ENCODE measurements around the gene TMEM38B. TPM values are rescaled to one million over a fixed set of nuclear protein-coding genes. Genes with fewer than 3 reads are reported as not detected.

Gene TMEM38B
- total RNA-seq, 1 experiment from 2014 or later, result 14.5 TPM

DNA sequence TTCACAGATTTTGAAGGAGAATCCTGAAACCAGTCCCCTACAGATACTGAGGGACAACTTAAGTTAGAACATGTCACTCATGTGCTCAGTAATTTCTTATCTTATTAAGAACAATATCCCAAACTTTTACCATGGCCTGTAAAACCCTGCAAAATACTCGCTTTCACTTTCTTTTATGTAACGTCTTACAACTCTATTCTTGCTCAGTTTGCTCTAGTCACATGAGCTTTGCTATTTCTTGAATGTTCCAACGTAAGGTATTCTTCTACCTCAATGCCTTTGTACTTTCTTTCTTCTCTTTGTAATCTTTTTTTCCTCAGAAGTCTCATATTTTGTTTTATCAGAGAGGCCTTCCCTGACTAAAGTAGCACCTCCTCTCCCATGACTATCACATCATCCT lies 14.1 kb downstream of the TMEM38B start:
- CTCF ChIA-PET, result no interaction called here
- Mint-ChIP-seq H3K27ac (ENCODE audit: unreplicated experiment) (no peak overlapping the region), H3K4me3 (ENCODE audit: low read depth, unreplicated experiment) (no peak overlapping the region), H3K36me3 (ENCODE audit: insufficient read depth, unreplicated experiment) (no peaks in the 10 kb centered on the region), H3K4me1 (ENCODE audit: low read depth, unreplicated experiment) (no peaks in the 10 kb centered on the region), H3K9me3 (ENCODE audit: low read depth, unreplicated experiment) (no peaks in the 10 kb centered on the region), H3K27me3 (ENCODE audit: unreplicated experiment) (no peaks in the 10 kb centered on the region)
- TF ChIP-seq, protein P1, sequence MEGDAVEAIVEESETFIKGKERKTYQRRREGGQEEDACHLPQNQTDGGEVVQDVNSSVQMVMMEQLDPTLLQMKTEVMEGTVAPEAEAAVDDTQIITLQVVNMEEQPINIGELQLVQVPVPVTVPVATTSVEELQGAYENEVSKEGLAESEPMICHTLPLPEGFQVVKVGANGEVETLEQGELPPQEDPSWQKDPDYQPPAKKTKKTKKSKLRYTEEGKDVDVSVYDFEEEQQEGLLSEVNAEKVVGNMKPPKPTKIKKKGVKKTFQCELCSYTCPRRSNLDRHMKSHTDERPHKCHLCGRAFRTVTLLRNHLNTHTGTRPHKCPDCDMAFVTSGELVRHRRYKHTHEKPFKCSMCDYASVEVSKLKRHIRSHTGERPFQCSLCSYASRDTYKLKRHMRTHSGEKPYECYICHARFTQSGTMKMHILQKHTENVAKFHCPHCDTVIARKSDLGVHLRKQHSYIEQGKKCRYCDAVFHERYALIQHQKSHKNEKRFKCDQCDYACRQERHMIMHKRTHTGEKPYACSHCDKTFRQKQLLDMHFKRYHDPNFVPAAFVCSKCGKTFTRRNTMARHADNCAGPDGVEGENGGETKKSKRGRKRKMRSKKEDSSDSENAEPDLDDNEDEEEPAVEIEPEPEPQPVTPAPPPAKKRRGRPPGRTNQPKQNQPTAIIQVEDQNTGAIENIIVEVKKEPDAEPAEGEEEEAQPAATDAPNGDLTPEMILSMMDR (IDR thresholded peaks at IDR 0.05; ENCODE audit: unreplicated experiment), result no peak
- DNase-seq, result no peak
- no TSS peak for BruUV-seq (replicated peaks)
- intact Hi-C loops (cut with micrococcal nuclease; ENCODE audit: unreplicated experiment), result no loop called here

DNA sequence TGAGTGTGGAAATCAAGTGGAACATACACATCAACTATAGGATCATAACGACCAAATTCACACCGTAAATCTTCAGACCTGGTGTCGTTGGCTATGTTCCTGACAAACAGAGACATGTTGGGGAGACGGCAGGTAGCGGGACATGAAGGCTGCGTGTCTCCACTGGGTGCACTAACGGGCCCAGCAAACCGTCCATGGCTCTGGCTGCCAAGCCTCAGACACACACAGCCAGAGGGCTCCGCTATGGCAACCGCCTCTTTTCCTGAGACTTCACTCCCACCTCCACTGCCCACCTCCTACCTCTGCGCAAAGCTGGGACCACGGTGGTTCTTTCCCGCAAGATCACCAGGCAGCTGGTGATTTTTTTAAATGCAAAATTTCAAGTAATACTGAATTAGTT lies 16.3 kb downstream of the TMEM38B start:
- no peak overlapping the region for H3K27ac Mint-ChIP-seq (ENCODE audit: unreplicated experiment)
- intact Hi-C loops (cut with micrococcal nuclease; ENCODE audit: unreplicated experiment), result loop anchor here (10.0 kb wide), 1 partner anchor 286 kb away; no protein-coding TSS in a partner anchor
- CTCF ChIA-PET, result no interaction called here

DNA sequence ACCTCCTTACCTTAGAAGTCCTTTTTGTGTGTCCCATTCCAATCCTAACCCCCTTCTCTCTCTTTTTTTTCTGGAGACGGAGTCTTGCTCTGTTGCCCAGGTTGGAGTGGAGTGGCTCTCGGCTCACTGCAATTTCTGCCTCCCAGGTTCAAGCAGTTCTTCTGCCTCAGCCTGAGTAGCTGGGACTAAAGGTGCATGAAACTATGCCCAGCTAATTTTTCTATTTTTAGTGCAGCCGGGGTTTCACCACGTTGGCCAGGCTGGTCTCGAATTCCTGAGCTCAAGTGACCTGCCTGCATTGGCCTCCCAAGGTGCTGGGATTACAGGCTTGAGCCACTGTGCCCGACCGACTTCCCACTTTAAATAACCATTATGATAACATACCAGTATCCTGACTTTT lies 17.5 kb downstream of the TMEM38B start:
- TF ChIP-seq, protein P1 (IDR thresholded peaks at IDR 0.05; ENCODE audit: unreplicated experiment), result no peak
- BruUV-seq (replicated peaks), result no TSS peak
- H3K27me3 Mint-ChIP-seq (ENCODE audit: unreplicated experiment), result no peaks in the 10 kb centered on the region
- no peak for DNase-seq
- H3K27ac Mint-ChIP-seq (ENCODE audit: unreplicated experiment), result no peak overlapping the region
- H3K4me3 Mint-ChIP-seq (ENCODE audit: low read depth, unreplicated experiment), result no peak overlapping the region
- CTCF ChIA-PET, result no interaction called here
- intact Hi-C loops (cut with micrococcal nuclease; ENCODE audit: unreplicated experiment), result loop anchor here (10.0 kb wide), 1 partner anchor 287 kb away; no protein-coding TSS in a partner anchor
- no peaks in the 10 kb centered on the region for H3K4me1 Mint-ChIP-seq (ENCODE audit: low read depth, unreplicated experiment)
- no peaks in the 10 kb centered on the region for H3K9me3 Mint-ChIP-seq (ENCODE audit: low read depth, unreplicated experiment)
- H3K36me3 Mint-ChIP-seq (ENCODE audit: insufficient read depth, unreplicated experiment), result no peaks in the 10 kb centered on the region

More for the DNA sequence above, 16.3 kb downstream of the TMEM38B start:
- no peaks in the 10 kb centered on the region for H3K27me3 Mint-ChIP-seq (ENCODE audit: unreplicated experiment)
- no peak overlapping the region for H3K4me3 Mint-ChIP-seq (ENCODE audit: low read depth, unreplicated experiment)
- DNase-seq, result no peak
- TF ChIP-seq, protein P1 (IDR thresholded peaks at IDR 0.05; ENCODE audit: unreplicated experiment), result no peak
- no peaks in the 10 kb centered on the region for H3K36me3 Mint-ChIP-seq (ENCODE audit: insufficient read depth, unreplicated experiment)
- H3K9me3 Mint-ChIP-seq (ENCODE audit: low read depth, unreplicated experiment), result no peaks in the 10 kb centered on the region
- no peaks in the 10 kb centered on the region for H3K4me1 Mint-ChIP-seq (ENCODE audit: low read depth, unreplicated experiment)
- no TSS peak for BruUV-seq (replicated peaks)

DNA sequence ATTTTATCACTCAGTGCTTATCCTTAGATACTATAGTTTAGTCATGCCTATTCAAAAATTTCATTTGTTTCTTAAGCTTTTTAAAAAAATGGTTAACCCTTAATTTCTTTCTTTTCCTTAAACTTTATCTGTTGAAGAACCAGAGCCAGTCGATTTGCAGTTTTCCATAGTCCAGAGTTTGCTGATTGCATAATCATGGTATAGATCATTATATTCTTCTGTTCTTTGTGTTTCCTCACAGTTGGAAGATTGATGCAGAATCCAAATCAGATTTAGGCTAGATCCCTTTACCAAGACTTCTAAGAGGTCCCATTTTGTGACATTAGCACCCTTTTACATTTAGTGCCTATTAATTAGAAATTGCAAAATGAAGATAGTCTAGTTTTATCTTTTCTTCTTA lies 18.0 kb downstream of the TMEM38B start:
- no peak for DNase-seq
- no peaks in the 10 kb centered on the region for H3K36me3 Mint-ChIP-seq (ENCODE audit: insufficient read depth, unreplicated experiment)
- H3K27ac Mint-ChIP-seq (ENCODE audit: unreplicated experiment), result no peak overlapping the region
- H3K4me3 Mint-ChIP-seq (ENCODE audit: low read depth, unreplicated experiment), result no peak overlapping the region
- intact Hi-C loops (cut with micrococcal nuclease; ENCODE audit: unreplicated experiment), result loop anchor here (10.0 kb wide), 1 partner anchor 287 kb away; no protein-coding TSS in a partner anchor
- CTCF ChIA-PET, result no interaction called here
- H3K9me3 Mint-ChIP-seq (ENCODE audit: low read depth, unreplicated experiment), result no peaks in the 10 kb centered on the region
- no peaks in the 10 kb centered on the region for H3K27me3 Mint-ChIP-seq (ENCODE audit: unreplicated experiment)
- no TSS peak for BruUV-seq (replicated peaks)
- TF ChIP-seq, protein P1 (IDR thresholded peaks at IDR 0.05; ENCODE audit: unreplicated experiment), result no peak
- H3K4me1 Mint-ChIP-seq (ENCODE audit: low read depth, unreplicated experiment), result no peaks in the 10 kb centered on the region
